GM12878 (cell line): ENCODE data around the gene SLC36A1.

Source experiments
- CEBPB ChIP-seq, 2 experiments: fragments of 150-350 bp in 1 of 2; IDR thresholded peaks; 2 replicates each; pipeline ENCODE4 v1.6.1; 2012 to 2014; ENCODE audit warnings: low read depth in 2 of 2, low read length in 2 of 2, borderline replicate concordance in 1 of 2, inconsistent platforms in 1 of 2
- STAT1 ChIP-seq: fragments of 450-650 bp; conservative IDR thresholded peaks from 2 replicates; pipeline ENCODE4 v1.6.1; 2014; ENCODE audit warnings: antibody characterized with exemption, mild to moderate bottlenecking
- TF ChIP-seq, protein P1 (sequence below), 3 experiments: IDR thresholded peaks in 2 of 3; conservative IDR thresholded peaks in 1 of 3; 2 replicates each; pipeline ENCODE4 v1.5.1; 2011; ENCODE audit warnings: low read depth in 3 of 3, low read length in 3 of 3, mild to moderate bottlenecking in 3 of 3, control low read depth in 2 of 3, moderate library complexity in 2 of 3, inconsistent platforms in 1 of 3, mixed read lengths in 1 of 3; ENCODE audit not compliant: control insufficient read depth in 2 of 3, insufficient read depth in 1 of 3; ENCODE audit errors: extremely low read depth in 1 of 3

DNA sequence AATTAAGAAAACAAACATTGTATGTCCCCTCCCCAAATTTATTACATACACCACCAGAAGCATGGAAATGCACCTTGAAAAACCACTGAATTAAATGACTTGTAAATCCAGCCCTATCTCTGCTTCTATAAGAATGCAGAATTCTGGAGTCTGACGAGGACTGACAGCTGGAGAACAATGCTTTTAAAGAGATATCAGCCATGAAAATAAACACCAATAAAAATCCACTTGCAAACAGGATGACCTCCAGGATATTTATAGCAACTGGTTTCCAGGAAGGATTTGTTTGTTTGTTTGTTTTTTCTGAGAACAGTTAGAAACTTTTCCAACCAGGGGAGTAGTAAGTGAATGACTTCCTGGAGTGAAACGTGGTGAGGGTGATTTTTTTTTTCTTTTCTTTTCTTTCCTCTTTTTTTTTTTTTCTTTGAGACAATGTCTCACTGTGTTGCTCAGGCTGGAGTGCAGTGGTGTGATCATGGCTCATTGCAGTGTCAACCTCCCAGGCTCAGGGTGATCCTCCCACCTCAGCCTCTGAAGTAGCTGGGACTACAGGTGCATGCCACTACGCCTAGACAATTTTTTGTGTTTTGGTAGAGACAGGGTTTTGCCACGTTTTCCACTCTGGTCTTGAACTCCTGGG lies 38.7 kb upstream of the SLC36A1 start:
- TF ChIP-seq, protein P1, sequence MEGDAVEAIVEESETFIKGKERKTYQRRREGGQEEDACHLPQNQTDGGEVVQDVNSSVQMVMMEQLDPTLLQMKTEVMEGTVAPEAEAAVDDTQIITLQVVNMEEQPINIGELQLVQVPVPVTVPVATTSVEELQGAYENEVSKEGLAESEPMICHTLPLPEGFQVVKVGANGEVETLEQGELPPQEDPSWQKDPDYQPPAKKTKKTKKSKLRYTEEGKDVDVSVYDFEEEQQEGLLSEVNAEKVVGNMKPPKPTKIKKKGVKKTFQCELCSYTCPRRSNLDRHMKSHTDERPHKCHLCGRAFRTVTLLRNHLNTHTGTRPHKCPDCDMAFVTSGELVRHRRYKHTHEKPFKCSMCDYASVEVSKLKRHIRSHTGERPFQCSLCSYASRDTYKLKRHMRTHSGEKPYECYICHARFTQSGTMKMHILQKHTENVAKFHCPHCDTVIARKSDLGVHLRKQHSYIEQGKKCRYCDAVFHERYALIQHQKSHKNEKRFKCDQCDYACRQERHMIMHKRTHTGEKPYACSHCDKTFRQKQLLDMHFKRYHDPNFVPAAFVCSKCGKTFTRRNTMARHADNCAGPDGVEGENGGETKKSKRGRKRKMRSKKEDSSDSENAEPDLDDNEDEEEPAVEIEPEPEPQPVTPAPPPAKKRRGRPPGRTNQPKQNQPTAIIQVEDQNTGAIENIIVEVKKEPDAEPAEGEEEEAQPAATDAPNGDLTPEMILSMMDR (IDR thresholded peaks at IDR 0.05 in 2 of 3, conservative IDR thresholded peaks at IDR 0.05 in 1 of 3; ENCODE audit: control insufficient read depth in 2 of 3, extremely low read depth in 1 of 3, insufficient read depth in 1 of 3, low read depth in 3 of 3, low read length in 3 of 3): no peak
- TF ChIP-seq STAT1 (no peak), CEBPB (IDR thresholded peaks at IDR 0.05; ENCODE audit: borderline replicate concordance in 1 of 2, low read depth in 2 of 2, low read length in 2 of 2) (no peak)
